ENCODE measurements around the gene PRADC1.
A peak's percentile ranks its signal among the peaks of the same experiment; 100 is the strongest.

PRADC1 gene

GRCh38 chr2:73233932-73234832 is 1.1 kb upstream of the PRADC1 start, which contains the start of gene CCT7:
Gene CCT7 (plus strand): TSS chr2:73234308. CDS start chr2:73234379, 71 bp downstream.
- peak; percentile 94 for DNase-seq

GRCh38 chr2:73232403-73233153 is 461 bp downstream of the PRADC1 start:
- DNase-seq, result peak; percentile 14

GRCh38 chr2:73228631-73229030 is 4.4 kb downstream of the PRADC1 start:
- DNase-seq, result no peak

GRCh38 chr2:73227086-73227485 is 6.0 kb downstream of the PRADC1 start:
- no peak for DNase-seq

GRCh38 chr2:73225513-73226360 is 7.3 kb downstream of the PRADC1 start:
- no peak for DNase-seq

GRCh38 chr2:73223821-73224220 is 9.2 kb downstream of the PRADC1 start:
- no peak for DNase-seq

- no peak for DNase-seq
Observed at GRCh38 chr2:73218298-73218697, 14.7 kb downstream of the PRADC1 start.

- no peak for DNase-seq
Observed at GRCh38 chr2:73217826-73218225, 15.2 kb downstream of the PRADC1 start.

GRCh38 chr2:73217160-73217559 is 15.9 kb downstream of the PRADC1 start:
- DNase-seq, result no peak

- no peak for DNase-seq
Observed at GRCh38 chr2:73215254-73215653, 17.8 kb downstream of the PRADC1 start.

- DNase-seq, result peak; percentile 84
Observed at GRCh38 chr2:73214120-73215035, 18.7 kb downstream of the PRADC1 start, which contains the start of gene SMYD5. Gene SMYD5 (plus strand): TSS chr2:73214245. CDS start chr2:73214267, 22 bp downstream.

- DNase-seq, result peak; percentile 73
Observed at GRCh38 chr2:73212448-73213176, 20.4 kb downstream of the PRADC1 start.

- no peak for DNase-seq
Observed at GRCh38 chr2:73212098-73212447, 21.0 kb downstream of the PRADC1 start.

- DNase-seq, result no peak
Observed at GRCh38 chr2:73210696-73211095, 22.3 kb downstream of the PRADC1 start.

- DNase-seq, result no peak
Observed at GRCh38 chr2:73210019-73210418, 23.0 kb downstream of the PRADC1 start.

GRCh38 chr2:73208258-73208657 is 24.8 kb downstream of the PRADC1 start:
- no peak for DNase-seq

- DNase-seq, result no peak
Observed at GRCh38 chr2:73205611-73206010, 27.4 kb downstream of the PRADC1 start.

GRCh38 chr2:73203055-73203681 is 29.9 kb downstream of the PRADC1 start:
- no peak for DNase-seq

- no peak for DNase-seq
Observed at GRCh38 chr2:73202156-73203054, 30.6 kb downstream of the PRADC1 start, which contains the start of gene NOTO. Gene NOTO (plus strand): TSS chr2:73202574. CDS start chr2:73202667, 93 bp downstream.
